Measurements from ENCODE around the gene CTRB2. TPM values are rescaled to one million over a fixed set of nuclear protein-coding genes. Genes with fewer than 3 reads are reported as not detected.

Gene CTRB2
- total and polyA plus RNA-seq, 3 experiments from 2014 or later: not detected

GRCh38 chr16:75193730-75194444, 13.1 kb downstream of the CTRB2 start:
- Mint-ChIP-seq H3K4me1 (no peaks in the 10 kb centered on the region), H3K9me3 (no peaks in the 10 kb centered on the region), H3K36me3 (no peaks in the 10 kb centered on the region), H3K27ac (peak overlapping the region in 1 of 8 donors; percentile 17), H3K4me3 (no peak overlapping the region), H3K27me3 (peaks cover 9 to 28% of the 10 kb centered on the region in 2 donors)
- H3K36me3 ChIP-seq (ENCODE audit: insufficient read depth, low read length): no peaks in the 10 kb centered on the region
- H3K4me1 ChIP-seq (ENCODE audit: insufficient read depth, low read length): no peaks in the 10 kb centered on the region
- POLR2A ChIA-PET: no interaction called here
- no peak for DNase-seq
- no peaks in the 10 kb centered on the region for H3K27me3 ChIP-seq (ENCODE audit: insufficient read depth, low read length, poor library complexity, severe bottlenecking)
- no peaks in the 10 kb centered on the region for H3K9me3 ChIP-seq (ENCODE audit: low read length)
- no peak overlapping the region for H3K27ac ChIP-seq (ENCODE audit: low read depth, low read length)
- CTCF ChIA-PET: no interaction called here
- no peak overlapping the region for H3K4me3 ChIP-seq (ENCODE audit: low read length)

- Histone ChIP-seq H3K9me3 (ENCODE audit: low read length) (no peaks in the 10 kb centered on the region), H3K4me1 (ENCODE audit: insufficient read depth, low read length) (no peaks in the 10 kb centered on the region), H3K36me3 (ENCODE audit: insufficient read depth, low read length) (no peaks in the 10 kb centered on the region), H3K4me3 (ENCODE audit: low read length) (no peak overlapping the region), H3K27me3 (ENCODE audit: insufficient read depth, low read length, poor library complexity, severe bottlenecking) (no peaks in the 10 kb centered on the region), H3K27ac (ENCODE audit: low read depth, low read length) (no peak overlapping the region)
- H3K9me3 Mint-ChIP-seq: no peaks in the 10 kb centered on the region
- H3K4me1 Mint-ChIP-seq: no peaks in the 10 kb centered on the region
- no peaks in the 10 kb centered on the region for H3K36me3 Mint-ChIP-seq
- peaks cover 9 to 26% of the 10 kb centered on the region in 2 donors for H3K27me3 Mint-ChIP-seq
- no peak for DNase-seq
- H3K27ac Mint-ChIP-seq: no peak overlapping the region
- ChIA-PET CTCF (no interaction called here), POLR2A (no interaction called here)
- no peak overlapping the region for H3K4me3 Mint-ChIP-seq
These were observed 13.7 kb downstream of the CTRB2 start for GRCh38 chr16:75193265-75193650.

GRCh38 chr16:75192606-75193264, 14.2 kb downstream of the CTRB2 start:
- H3K4me3 ChIP-seq (ENCODE audit: low read length): no peak overlapping the region
- Mint-ChIP-seq H3K27me3 (peaks cover 4 to 20% of the 10 kb centered on the region in 2 donors), H3K36me3 (no peaks in the 10 kb centered on the region), H3K27ac (peak overlapping the region in 1 of 8 donors; percentile 55), H3K9me3 (no peaks in the 10 kb centered on the region), H3K4me3 (no peak overlapping the region), H3K4me1 (no peaks in the 10 kb centered on the region)
- CTCF ChIA-PET: no interaction called here
- H3K36me3 ChIP-seq (ENCODE audit: insufficient read depth, low read length): no peaks in the 10 kb centered on the region
- H3K9me3 ChIP-seq (ENCODE audit: low read length): no peaks in the 10 kb centered on the region
- H3K27me3 ChIP-seq (ENCODE audit: insufficient read depth, low read length, poor library complexity, severe bottlenecking): no peaks in the 10 kb centered on the region
- H3K4me1 ChIP-seq (ENCODE audit: insufficient read depth, low read length): no peaks in the 10 kb centered on the region
- POLR2A ChIA-PET: no interaction called here
- DNase-seq: no peak
- H3K27ac ChIP-seq (ENCODE audit: low read depth, low read length): no peak overlapping the region

- Mint-ChIP-seq H3K27ac (no peak overlapping the region), H3K9me3 (no peaks in the 10 kb centered on the region), H3K27me3 (peaks cover 3 to 15% of the 10 kb centered on the region in 2 donors), H3K4me1 (no peaks in the 10 kb centered on the region), H3K4me3 (no peak overlapping the region), H3K36me3 (no peaks in the 10 kb centered on the region)
- no peaks in the 10 kb centered on the region for H3K27me3 ChIP-seq (ENCODE audit: insufficient read depth, low read length, poor library complexity, severe bottlenecking)
- CTCF ChIA-PET: interaction anchor here (1.7 kb wide), 1 partner anchor 9 kb away, joined by 6 read pairs; no protein-coding TSS in a partner anchor
- no peaks in the 10 kb centered on the region for H3K9me3 ChIP-seq (ENCODE audit: low read length)
- no peaks in the 10 kb centered on the region for H3K4me1 ChIP-seq (ENCODE audit: insufficient read depth, low read length)
- DNase-seq: no peak
- POLR2A ChIA-PET: no interaction called here
- no peak overlapping the region for H3K27ac ChIP-seq (ENCODE audit: low read depth, low read length)
- H3K36me3 ChIP-seq (ENCODE audit: insufficient read depth, low read length): no peaks in the 10 kb centered on the region
- H3K4me3 ChIP-seq (ENCODE audit: low read length): no peak overlapping the region
These were observed 17.2 kb downstream of the CTRB2 start for GRCh38 chr16:75189638-75190245.

- Mint-ChIP-seq H3K9me3 (no peaks in the 10 kb centered on the region), H3K4me3 (no peak overlapping the region), H3K27me3 (peaks cover 3 to 16% of the 10 kb centered on the region in 2 donors), H3K4me1 (no peaks in the 10 kb centered on the region), H3K27ac (no peak overlapping the region), H3K36me3 (no peaks in the 10 kb centered on the region)
- POLR2A ChIA-PET: no interaction called here
- Histone ChIP-seq H3K4me1 (ENCODE audit: insufficient read depth, low read length) (no peaks in the 10 kb centered on the region), H3K9me3 (ENCODE audit: low read length) (no peaks in the 10 kb centered on the region), H3K36me3 (ENCODE audit: insufficient read depth, low read length) (no peaks in the 10 kb centered on the region), H3K27me3 (ENCODE audit: insufficient read depth, low read length, poor library complexity, severe bottlenecking) (no peaks in the 10 kb centered on the region), H3K27ac (ENCODE audit: low read depth, low read length) (no peak overlapping the region), H3K4me3 (ENCODE audit: low read length) (no peak overlapping the region)
- no peak for DNase-seq
- CTCF ChIA-PET: interaction anchor here (1.1 to 1.7 kb wide), 2 partner anchors 10 kb away, joined by 4 to 6 read pairs; no protein-coding TSS in a partner anchor
These were observed 18.0 kb downstream of the CTRB2 start for GRCh38 chr16:75188832-75189477.

- no peaks in the 10 kb centered on the region for H3K27me3 ChIP-seq (ENCODE audit: insufficient read depth, low read length, poor library complexity, severe bottlenecking)
- Mint-ChIP-seq H3K36me3 (peaks cover 2 to 16% (median 2%) of the 10 kb centered on the region in 3 donors), H3K4me1 (no peaks in the 10 kb centered on the region), H3K27ac (no peak overlapping the region), H3K9me3 (peaks cover 9 to 21% (median 14%) of the 10 kb centered on the region in 5 donors), H3K27me3 (peaks cover 3 to 5% of the 10 kb centered on the region in 2 donors), H3K4me3 (no peak overlapping the region)
- H3K27ac ChIP-seq (ENCODE audit: low read depth, low read length): no peak overlapping the region
- H3K4me1 ChIP-seq (ENCODE audit: insufficient read depth, low read length): no peaks in the 10 kb centered on the region
- CTCF ChIA-PET: no interaction called here
- no peaks in the 10 kb centered on the region for H3K36me3 ChIP-seq (ENCODE audit: insufficient read depth, low read length)
- no peak for DNase-seq
- H3K4me3 ChIP-seq (ENCODE audit: low read length): no peak overlapping the region
- peaks cover 4% of the 10 kb centered on the region for H3K9me3 ChIP-seq (ENCODE audit: low read length)
- POLR2A ChIA-PET: no interaction called here
These were observed 25.3 kb downstream of the CTRB2 start for GRCh38 chr16:75181630-75182029.

GRCh38 chr16:75179208-75179607, 27.8 kb downstream of the CTRB2 start:
- Mint-ChIP-seq H3K4me3 (no peak overlapping the region), H3K4me1 (no peaks in the 10 kb centered on the region), H3K27me3 (peaks cover 3 to 4% of the 10 kb centered on the region in 2 donors), H3K9me3 (peaks cover 20 to 42% (median 35%) of the 10 kb centered on the region in 5 donors), H3K36me3 (peaks cover 2 to 27% (median 4%) of the 10 kb centered on the region in 3 donors), H3K27ac (no peak overlapping the region)
- Histone ChIP-seq H3K27me3 (ENCODE audit: insufficient read depth, low read length, poor library complexity, severe bottlenecking) (no peaks in the 10 kb centered on the region), H3K27ac (ENCODE audit: low read depth, low read length) (no peak overlapping the region), H3K4me3 (ENCODE audit: low read length) (no peak overlapping the region), H3K4me1 (ENCODE audit: insufficient read depth, low read length) (no peaks in the 10 kb centered on the region), H3K9me3 (ENCODE audit: low read length) (peaks cover 8% of the 10 kb centered on the region), H3K36me3 (ENCODE audit: insufficient read depth, low read length) (no peaks in the 10 kb centered on the region)
- no peak for DNase-seq
- ChIA-PET POLR2A (no interaction called here), CTCF (no interaction called here)

GRCh38 chr16:75176926-75177325, 30.0 kb downstream of the CTRB2 start:
- Histone ChIP-seq H3K36me3 (ENCODE audit: insufficient read depth, low read length) (peaks cover 5% of the 10 kb centered on the region), H3K4me1 (ENCODE audit: insufficient read depth, low read length) (no peaks in the 10 kb centered on the region), H3K27ac (ENCODE audit: low read depth, low read length) (no peak overlapping the region), H3K9me3 (ENCODE audit: low read length) (peaks cover 20% of the 10 kb centered on the region), H3K27me3 (ENCODE audit: insufficient read depth, low read length, poor library complexity, severe bottlenecking) (no peaks in the 10 kb centered on the region), H3K4me3 (ENCODE audit: low read length) (no peak overlapping the region)
- CTCF ChIA-PET: no interaction called here
- H3K9me3 Mint-ChIP-seq: peaks cover 39 to 65% (median 55%) of the 10 kb centered on the region in 5 donors
- H3K4me1 Mint-ChIP-seq: no peaks in the 10 kb centered on the region
- peaks cover 8 to 50% (median 12%) of the 10 kb centered on the region in 3 donors for H3K36me3 Mint-ChIP-seq
- no peak for DNase-seq
- peaks cover 4% of the 10 kb centered on the region in 2 donors for H3K27me3 Mint-ChIP-seq
- no peak overlapping the region for H3K27ac Mint-ChIP-seq
- POLR2A ChIA-PET: no interaction called here
- H3K4me3 Mint-ChIP-seq: no peak overlapping the region

Data from CD8-positive, alpha-beta memory T cell (primary cell).